K562 (cell line): ENCODE measurements around the gene SLC25A51. TPM values are rescaled to one million over a fixed set of nuclear protein-coding genes. Genes with fewer than 3 reads are reported as not detected.

ENCODE experiments used
- ATAC-seq: fragments of 200-7000 bp; cut with Tn5 transposase; 3 replicates; pipeline ENCODE4 v1.9.1; 2020; ENCODE audit warnings: moderate library complexity
- BruUV-seq: library from RNA; stranded (reverse); fragments of 400-500 nt; replicated peaks from 2 replicates; lab custom pipeline; 2021; lab: Mats Ljungman, UMichigan
- CTCF ChIA-PET: fragments of 300-600 bp; formaldehyde crosslinking; extraction: SDS; loops from one replicate; lab custom pipeline; 2021; ENCODE audit warnings: low intra/inter-chr PET ratio; lab: Yijun Ruan, JAX
- POLR2A ChIA-PET: fragments of 300-600, 350-650 bp; sonication (Branson Sonifier 250); formaldehyde crosslinking; extraction: SDS; loops from one replicate; lab custom pipeline; 2021; ENCODE audit warnings: antibody characterized with exemption, inconsistent platforms; lab: Yijun Ruan, JAX
- DNase-seq, 4 experiments: peaks; one replicate each; pipeline versions ENCODE4 v3.0.0 to v3.0.0-alpha.2; 2011 to 2018; ENCODE audit warnings: low spot score in 3 of 4, mixed read lengths in 3 of 4; ENCODE audit errors: extremely low read depth in 1 of 4
- FAIRE-seq: peaks from 2 replicates; lab custom pipeline; 2011; peaks lifted over from hg19 to GRCh38; lab: Jason Lieb, UNC
- H2AFZ ChIP-seq: 2 replicates; pipeline ENCODE4 v1.6.0; 2011; ENCODE audit warnings: low read depth, low read length, control low read depth, inconsistent platforms
- H3K27ac ChIP-seq: fragments of 200-600 bp; 3 replicates; pipeline ENCODE4 v1.8.0; 2011; ENCODE audit warnings: low read depth, mild to moderate bottlenecking, control low read depth, inconsistent platforms, low read length, moderate library complexity, mixed read lengths; ENCODE audit errors: extremely low read depth
- H3K27me3 ChIP-seq, 2 experiments: fragments of 300-600 bp in 1 of 2; 2 replicates in 1 of 2; 3 replicates in 1 of 2; pipeline versions ENCODE4 v1.6.0 to v1.8.0; 2011; ENCODE audit warnings: inconsistent platforms in 2 of 2, low read length in 2 of 2, mild to moderate bottlenecking in 1 of 2, mixed read lengths in 1 of 2, moderate library complexity in 1 of 2; ENCODE audit not compliant: control insufficient read depth in 2 of 2, insufficient read depth in 2 of 2
- H3K36me3 ChIP-seq: fragments of 300-600 bp; 3 replicates; pipeline ENCODE4 v1.8.0; 2011; ENCODE audit warnings: mild to moderate bottlenecking, low read length, inconsistent platforms; ENCODE audit not compliant: control insufficient read depth, insufficient read depth
- H3K4me1 ChIP-seq, 2 experiments: fragments of 200-600 bp in 1 of 2; replicated peaks in 1 of 2; 2 replicates in 1 of 2; 3 replicates in 1 of 2; pipeline versions ENCODE4 v1.5.1 to v1.8.0; 2011; ENCODE audit warnings: inconsistent platforms in 2 of 2, low read length in 2 of 2, mild to moderate bottlenecking in 1 of 2, mixed read lengths in 1 of 2, moderate library complexity in 1 of 2; ENCODE audit not compliant: control insufficient read depth in 2 of 2, insufficient read depth in 2 of 2
- H3K4me2 ChIP-seq: 2 replicates; pipeline ENCODE4 v1.6.1; 2011; ENCODE audit warnings: low read length, control low read depth, inconsistent platforms, mixed read lengths; ENCODE audit not compliant: insufficient read depth
- H3K4me3 ChIP-seq: fragments of 200-600 bp; sonication (generic), shearing (Covaris generic); 2 replicates; pipeline ENCODE4 v1.5.1; 2016; ENCODE audit warnings: control low read depth, inconsistent platforms
- H3K79me2 ChIP-seq: fragments of 200-600 bp; 3 replicates; pipeline ENCODE4 v1.8.0; 2011; ENCODE audit warnings: low read length, inconsistent platforms; ENCODE audit not compliant: control insufficient read depth, insufficient read depth
- H3K9ac ChIP-seq, 2 experiments: 2 replicates each; pipeline versions ENCODE4 v1.6.0 to v1.6.1; 2011; ENCODE audit warnings: low read depth in 2 of 2, low read length in 2 of 2, control low read depth in 1 of 2, inconsistent platforms in 1 of 2, mild to moderate bottlenecking in 1 of 2, mixed read lengths in 1 of 2; ENCODE audit not compliant: insufficient read depth in 1 of 2
- H3K9me1 ChIP-seq: one replicate; pipeline ENCODE4 v1.6.0; 2011; ENCODE audit warnings: inconsistent platforms, mild to moderate bottlenecking, low read length, moderate library complexity; ENCODE audit not compliant: control insufficient read depth, insufficient read depth
- H3K9me3 ChIP-seq: replicated peaks from 2 replicates; pipeline ENCODE4 v1.5.1; 2011; ENCODE audit warnings: low read depth, low read length, inconsistent platforms; ENCODE audit not compliant: control insufficient read depth, insufficient read depth
- H4K20me1 ChIP-seq: replicated peaks from 2 replicates; pipeline ENCODE4 v1.6.1; 2011; ENCODE audit warnings: low read length, inconsistent platforms, mixed read lengths; ENCODE audit not compliant: control insufficient read depth, insufficient read depth
- ADNP ChIP-seq: fragments of 200-800 bp; sonication (Bioruptor generic); IDR thresholded peaks from 2 replicates; pipeline ENCODE4 v1.6.1; 2016; ENCODE audit warnings: missing genetic modification characterization, missing compliant biosample characterization
- BCOR ChIP-seq: fragments of 450-650 bp; IDR thresholded peaks from 2 replicates; pipeline ENCODE4 v1.6.1; 2016
- CEBPZ ChIP-seq: fragments of 150-350 bp; IDR thresholded peaks from 2 replicates; pipeline ENCODE4 v1.6.1; 2014; ENCODE audit warnings: low read depth, mild to moderate bottlenecking, low read length, borderline replicate concordance
- ELF1 ChIP-seq: fragments of 200-800 bp; sonication (Bioruptor generic); IDR thresholded peaks from 2 replicates; pipeline ENCODE4 v1.6.1; 2016; ENCODE audit warnings: missing genetic modification characterization, missing compliant biosample characterization
- ETV6 ChIP-seq, 3 experiments: fragments of 150-350 bp in 1 of 3; sonication (generic) in 1 of 3; formaldehyde crosslinking in 1 of 3; IDR thresholded peaks; 2 replicates each; pipeline versions ENCODE4 v1.6.1 to v1.8.0; 2014 to 2022; ENCODE audit warnings: borderline replicate concordance in 2 of 3, low read depth in 2 of 3, antibody characterized with exemption in 1 of 3, low read length in 1 of 3, mild to moderate bottlenecking in 1 of 3, missing genetic modification reagents in 1 of 3
- PCBP2 ChIP-seq: fragments of 200-400 bp; formaldehyde crosslinking; IDR thresholded peaks from 2 replicates; pipeline ENCODE4 v1.6.1; 2018; ENCODE audit warnings: low read length, low read depth, mild to moderate bottlenecking, moderate library complexity; ENCODE audit not compliant: poor library complexity, severe bottlenecking
- PHTF2 ChIP-seq: fragments of 250-450 bp; sonication (Bioruptor Pico); IDR thresholded peaks from 2 replicates; pipeline ENCODE4 v1.5.0; 2021; ENCODE audit warnings: mild to moderate bottlenecking
- RBM25 ChIP-seq: fragments of 200-400 bp; formaldehyde crosslinking; IDR thresholded peaks from 2 replicates; pipeline ENCODE4 v1.6.1; 2018; ENCODE audit warnings: low read length, low read depth, moderate library complexity; ENCODE audit not compliant: severe bottlenecking
- TBL1XR1 ChIP-seq, 2 experiments: IDR thresholded peaks; 2 replicates each; pipeline ENCODE4 v1.6.1; 2012; ENCODE audit warnings: improper control_type of control experiment in 2 of 2, low read length in 2 of 2, mild to moderate bottlenecking in 1 of 2
- TFAP4 ChIP-seq: sonication (generic); formaldehyde crosslinking; IDR thresholded peaks from 2 replicates; pipeline ENCODE4 v1.8.0; 2022; ENCODE audit warnings: missing genetic modification reagents, mild to moderate bottlenecking, moderate library complexity, borderline replicate concordance
- ZNF121 ChIP-seq: sonication (generic); formaldehyde crosslinking; conservative IDR thresholded peaks from 2 replicates; pipeline ENCODE4 v1.8.0; 2022; ENCODE audit warnings: missing genetic modification reagents
- ZNF324 ChIP-seq: fragments of 250-450 bp; sonication (Bioruptor Pico); IDR thresholded peaks from 2 replicates; pipeline ENCODE4 v1.4.0; 2020; ENCODE audit warnings: mild to moderate bottlenecking
- WGBS: fragments of 100-300 bp; shearing (Covaris generic); methylation state at CpG from one replicate; pipeline ENCODE4 v1.1.6; 2016; ENCODE audit warnings: low coverage, mixed read lengths; ENCODE audit not compliant: insufficient coverage; ENCODE audit errors: missing lambda C conversion rate; 5-methylcytosine and 5-hydroxymethylcytosine counted together
- in situ Hi-C: fragments of 300-500 bp; cut with MboI; formaldehyde crosslinking; loops from 4 replicates; pipeline ENCODE4 v1.15.0; 2018; ENCODE audit warnings: inconsistent platforms, mixed read lengths
- intact Hi-C: fragments of 100-400 bp; cut with micrococcal nuclease; formaldehyde crosslinking; loops from 2 replicates; pipeline ENCODE4 v1.14.2; 2022
- polyA plus RNA-seq, 8 experiments: library from polyadenylated mRNA; depleted of rRNA in 4 of 8; stranded (reverse) in 5 of 8; unstranded in 3 of 8; fragments of >200 nt; fragmentation: Nextera tagmentation in 2 of 8; fragmentation: Illumina TruSeq in 1 of 8; extraction: Ambion mirVana in 2 of 8; extraction: Trizol in 1 of 8; gene quantifications; 2 replicates each; pipeline versions ENCODE4 v1.2.1 to v1.2.3, GENCODE V29; 2011 to 2014; ENCODE audit warnings: inconsistent platforms in 1 of 8, missing spikeins in 1 of 8
- total RNA-seq, 7 experiments: library from RNA; depleted of rRNA in 6 of 7; stranded (reverse); fragments of >200 nt in 6 of 7; fragmentation: Illumina TruSeq in 2 of 7; extraction: Trizol in 2 of 7; gene quantifications; 2 replicates each; pipeline versions ENCODE4 v1.2.1 to v1.2.3, GENCODE V29; 2011 to 2021; ENCODE audit warnings: low replicate concordance in 1 of 7
- TF ChIP-seq, protein P1 (sequence below): fragments of 450-650 bp; formaldehyde crosslinking; IDR thresholded peaks from 2 replicates; pipeline ENCODE4 v1.4.0; 2022; ENCODE audit warnings: mild to moderate bottlenecking, moderate library complexity

The SLC25A51 gene
- total and polyA plus RNA-seq, 9 of the 15 experiments (the other 6 are each of a cell fraction or from before 2014, with no cell fraction given) = 9.1 to 40.7 (median 24.5) TPM

GRCh38 chr9:37870081-37870798 is 33.7 kb downstream of the SLC25A51 start:
- Histone ChIP-seq H4K20me1 (no peaks in the 10 kb centered on the region), H3K27me3 (no peaks in the 10 kb centered on the region), H3K4me2 (no peak overlapping the region), H3K27ac (no peak overlapping the region), H2AFZ (no peak overlapping the region), H3K9me1 (no peaks in the 10 kb centered on the region), H3K9me3 (no peaks in the 10 kb centered on the region), H3K9ac (no peak overlapping the region), H3K79me2 (no peaks in the 10 kb centered on the region), H3K36me3 (peaks cover 10% of the 10 kb centered on the region; the same call in 1 of the 3 replicates), H3K4me1 (peaks cover 0 to 7% of the 10 kb centered on the region in 2 experiments; a peak in 3 of 5 replicates), H3K4me3 (no peak overlapping the region)
- no peak for DNase-seq
- ChIA-PET POLR2A (interaction anchor here (1.6 to 2.4 kb wide), 2 partner anchors 12 to 15 kb away, joined by 6 to 10 read pairs; no protein-coding TSS in a partner anchor), CTCF (no interaction called here)
- BruUV-seq = no TSS peak
- intact Hi-C loops = no loop called here
- no peak for ATAC-seq
- FAIRE-seq = no peak
- in situ Hi-C loops = no loop called here
- WGBS = 80% methylated on average over 5 of the region's 5 CpGs
- TF ChIP-seq TBL1XR1 (IDR thresholded peaks at IDR 0.05; ENCODE audit: low read length in 2 of 2) = no peak
- TF ChIP-seq, protein P1, sequence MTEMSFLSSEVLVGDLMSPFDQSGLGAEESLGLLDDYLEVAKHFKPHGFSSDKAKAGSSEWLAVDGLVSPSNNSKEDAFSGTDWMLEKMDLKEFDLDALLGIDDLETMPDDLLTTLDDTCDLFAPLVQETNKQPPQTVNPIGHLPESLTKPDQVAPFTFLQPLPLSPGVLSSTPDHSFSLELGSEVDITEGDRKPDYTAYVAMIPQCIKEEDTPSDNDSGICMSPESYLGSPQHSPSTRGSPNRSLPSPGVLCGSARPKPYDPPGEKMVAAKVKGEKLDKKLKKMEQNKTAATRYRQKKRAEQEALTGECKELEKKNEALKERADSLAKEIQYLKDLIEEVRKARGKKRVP (CRISPR knock-in tag) = no peak
- TF ChIP-seq ETV6 (IDR thresholded peaks at IDR 0.05; ENCODE audit: borderline replicate concordance in 1 of 2, low read depth in 2 of 2, low read length in 1 of 2) = no peak
- TF ChIP-seq ETV6 (CRISPR knock-in tag; IDR thresholded peaks at IDR 0.05; ENCODE audit: borderline replicate concordance) = no peak
- TF ChIP-seq ZNF121 (CRISPR knock-in tag) = peak; percentile 97
- no peak for TF ChIP-seq TFAP4 (CRISPR knock-in tag)
- TF ChIP-seq PCBP2 = no peak
- TF ChIP-seq BCOR = peak; percentile 80
- TF ChIP-seq PHTF2 = no peak
- TF ChIP-seq ADNP = peak; percentile 86
- peak; percentile 87 for TF ChIP-seq RBM25
- TF ChIP-seq ELF1 (tag) = no peak
- no peak for TF ChIP-seq ZNF324 (CRISPR knock-in tag)
- no peak for TF ChIP-seq CEBPZ
